GM10266 (cell line): ENCODE measurements around the gene CYTL1.

Source experiments
- DNase-seq: peaks from one replicate; pipeline ENCODE4 v3.0.0; 2012; ENCODE audit errors: extremely low spot score
- CTCF ChIP-seq: IDR thresholded peaks from 2 replicates; pipeline ENCODE4 v1.5.1; 2012; ENCODE audit warnings: mild to moderate bottlenecking, low read depth; ENCODE audit not compliant: control insufficient read depth, insufficient read depth; ENCODE audit errors: missing control alignments

The CYTL1 gene

GRCh38 chr4:4985036-4985435 lies 34.2 kb downstream of the CYTL1 start:
- no peak for DNase-seq
- TF ChIP-seq CTCF, result no peak

GRCh38 chr4:4984186-4984585 lies 35.1 kb downstream of the CYTL1 start:
- TF ChIP-seq CTCF, result no peak
- DNase-seq, result no peak

- TF ChIP-seq CTCF, result no peak
Observed at GRCh38 chr4:4981827-4982226, 37.4 kb downstream of the CYTL1 start.

GRCh38 chr4:4981427-4981826 lies 37.8 kb downstream of the CYTL1 start:
- DNase-seq, result no peak
- TF ChIP-seq CTCF, result no peak

More at GRCh38 chr4:4981827-4982226, 37.4 kb downstream of the CYTL1 start:
- DNase-seq, result no peak

- no peak for DNase-seq
- no peak for TF ChIP-seq CTCF
Observed at GRCh38 chr4:4980621-4981230, 38.5 kb downstream of the CYTL1 start.

- no peak for TF ChIP-seq CTCF
- DNase-seq, result no peak
Observed at GRCh38 chr4:4979971-4980370, 39.3 kb downstream of the CYTL1 start.

- DNase-seq, result no peak
- TF ChIP-seq CTCF, result no peak
Observed at GRCh38 chr4:4974727-4975126, 44.5 kb downstream of the CYTL1 start.
